GM19397 (cell line): Measurements from ENCODE around the gene TMEM132D.
"Not testable (repeated sequence)": the region's sequence is repeated elsewhere in the genome, so short reads cannot be mapped to it uniquely, and the experiment has no call there.

Experiments
- ATAC-seq: cut with Tn5 transposase; IDR thresholded peaks from one replicate; pipeline ENCODE4 v1.9.1; 2021; ENCODE audit warnings: mild to moderate bottlenecking, moderate library complexity; ENCODE audit not compliant: unreplicated experiment

The TMEM132D gene

GRCh38 chr12:129903956-129904829 is at the start of gene TMEM132D:
Gene TMEM132D (minus strand): TSS chr12:129904025.
- no peak for ATAC-seq

GRCh38 chr12:129949651-129950050 is 45.8 kb upstream of the TMEM132D start:
- no peak for ATAC-seq

GRCh38 chr12:129941618-129942017 is 37.8 kb upstream of the TMEM132D start:
- ATAC-seq, result no peak

GRCh38 chr12:129938089-129938488 is 34.3 kb upstream of the TMEM132D start:
- no peak for ATAC-seq

GRCh38 chr12:129937426-129937825 is 33.6 kb upstream of the TMEM132D start:
- no peak for ATAC-seq

GRCh38 chr12:129928643-129929042 is 24.8 kb upstream of the TMEM132D start:
- no peak for ATAC-seq

GRCh38 chr12:129927316-129927900 is 23.6 kb upstream of the TMEM132D start:
- no peak for ATAC-seq

GRCh38 chr12:129911428-129912049 is 7.7 kb upstream of the TMEM132D start:
- ATAC-seq, result peak; percentile 82

GRCh38 chr12:129909051-129910020 is 5.5 kb upstream of the TMEM132D start:
- ATAC-seq, result no peak

- no peak for ATAC-seq
These were observed 506 bp downstream of the TMEM132D start for GRCh38 chr12:129903092-129903945.

- no peak for ATAC-seq
These were observed 1.3 kb downstream of the TMEM132D start for GRCh38 chr12:129902371-129903091.

GRCh38 chr12:129901254-129901653 is 2.6 kb downstream of the TMEM132D start:
- ATAC-seq, result no peak

GRCh38 chr12:129900306-129900705 is 3.5 kb downstream of the TMEM132D start:
- no peak for ATAC-seq

GRCh38 chr12:129899045-129899444 is 4.8 kb downstream of the TMEM132D start:
- not testable (repeated sequence) for ATAC-seq

GRCh38 chr12:129893691-129894090 is 10.1 kb downstream of the TMEM132D start:
- ATAC-seq, result no peak

GRCh38 chr12:129887101-129887500 is 16.7 kb downstream of the TMEM132D start:
- no peak for ATAC-seq

GRCh38 chr12:129886541-129886940 is 17.3 kb downstream of the TMEM132D start:
- no peak for ATAC-seq

GRCh38 chr12:129885287-129885686 is 18.5 kb downstream of the TMEM132D start:
- ATAC-seq, result no peak

GRCh38 chr12:129877411-129877810 is 26.4 kb downstream of the TMEM132D start:
- no peak for ATAC-seq
